Karpas-422 (cell line): ENCODE data around the gene ZNF654. TPM values are rescaled to one million over a fixed set of nuclear protein-coding genes. Genes with fewer than 3 reads are reported as not detected.

Experiments
- total RNA-seq: library from RNA; depleted of rRNA; stranded (reverse); fragments of >200 nt; shearing (Covaris generic); gene quantifications from 2 replicates; pipeline ENCODE4 v1.2.3, GENCODE V29; 2014; ENCODE audit warnings: low replicate concordance; rRNA removed

Gene ZNF654
- total RNA-seq, 1 experiment from 2014 or later = 30.5 TPM

Other genes with a start within 250 kb of the ZNF654 start
- 56.9 and 114 TPM in 2 replicates for gene CGGBP1, start 250 bp upstream of the ZNF654 start, total RNA-seq
- gene C3orf38, start 90.7 kb downstream of the ZNF654 start, total RNA-seq = 31.6 and 38.8 TPM in 2 replicates